NCI-H1694 treated with DMSO at 0.1 percent for 48 hours (cell line): ENCODE data around the gene GLDC.

Experiments
- DNase-seq: peaks from one replicate; lab custom pipeline; 2025; lab: John Stamatoyannopoulos, UW

Gene GLDC

DNA sequence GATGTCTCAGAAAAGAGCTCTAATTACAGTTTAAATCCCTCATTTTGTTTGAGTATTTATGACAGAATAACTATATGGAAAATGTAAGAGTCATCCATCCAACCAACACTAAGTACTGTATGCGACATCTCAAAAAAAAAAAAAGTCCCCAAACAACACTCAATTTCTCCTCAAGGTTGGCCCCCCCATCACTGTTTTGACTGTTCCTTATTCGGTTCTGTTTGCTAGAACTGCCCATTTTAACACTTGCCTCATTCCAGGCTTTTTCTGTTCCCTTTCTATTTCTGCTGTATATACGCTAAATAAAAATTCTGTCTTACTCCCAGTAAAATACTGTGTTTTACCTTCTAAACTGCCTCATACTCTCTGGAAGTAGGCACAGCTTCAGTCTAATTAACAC is 25.2 kb downstream of the GLDC start:
- DNase-seq, result no peak

DNA sequence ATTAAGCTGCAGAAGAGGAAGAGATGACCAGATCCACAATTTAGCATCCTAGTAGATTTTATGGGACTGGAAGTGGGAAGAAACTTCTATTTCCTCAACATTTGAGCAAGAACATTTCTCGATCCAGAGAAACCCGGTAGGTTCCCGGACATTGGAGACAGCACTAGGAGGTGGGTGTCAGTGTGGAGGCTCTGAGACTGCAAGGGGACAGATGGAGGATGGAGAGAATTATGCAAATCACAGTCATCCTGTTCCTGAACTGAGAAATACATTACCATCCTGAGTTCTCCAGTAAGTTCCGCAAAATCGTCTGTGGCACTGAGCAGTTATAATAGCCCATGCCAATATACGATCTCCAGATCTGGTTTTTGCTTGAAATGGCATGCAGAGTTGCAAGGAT is 25.6 kb downstream of the GLDC start:
- DNase-seq, result no peak

DNA sequence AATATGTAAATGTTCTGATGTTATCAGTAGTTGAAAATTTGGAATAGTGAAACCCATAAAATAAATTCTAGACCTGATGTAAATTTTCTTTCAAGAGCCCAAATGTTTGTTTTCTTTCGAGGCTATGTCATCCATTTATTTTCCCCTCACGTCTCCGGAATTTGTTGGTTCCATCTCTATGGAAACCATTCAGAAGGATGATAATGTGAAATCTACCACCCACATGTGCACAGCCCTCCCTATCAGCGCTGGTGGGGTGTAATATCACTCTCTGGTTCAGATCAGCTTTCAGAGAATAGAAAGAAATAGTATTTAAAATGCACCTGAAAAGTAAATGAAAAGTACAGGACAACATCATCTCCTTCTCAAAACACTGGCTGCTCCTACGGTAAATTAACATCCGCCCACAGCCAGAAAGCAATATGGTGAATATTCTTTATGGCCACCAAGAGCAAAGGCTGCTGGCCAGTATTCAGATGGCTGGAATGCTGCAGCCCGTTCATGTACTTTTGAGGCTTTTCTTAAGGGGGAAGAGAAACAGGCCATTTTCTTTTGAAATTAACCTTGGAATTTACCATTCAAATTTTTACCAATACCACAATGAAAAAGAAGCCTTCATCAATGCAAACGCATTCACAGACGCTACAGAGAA is 28.5 kb downstream of the GLDC start:
- no peak for DNase-seq

DNA sequence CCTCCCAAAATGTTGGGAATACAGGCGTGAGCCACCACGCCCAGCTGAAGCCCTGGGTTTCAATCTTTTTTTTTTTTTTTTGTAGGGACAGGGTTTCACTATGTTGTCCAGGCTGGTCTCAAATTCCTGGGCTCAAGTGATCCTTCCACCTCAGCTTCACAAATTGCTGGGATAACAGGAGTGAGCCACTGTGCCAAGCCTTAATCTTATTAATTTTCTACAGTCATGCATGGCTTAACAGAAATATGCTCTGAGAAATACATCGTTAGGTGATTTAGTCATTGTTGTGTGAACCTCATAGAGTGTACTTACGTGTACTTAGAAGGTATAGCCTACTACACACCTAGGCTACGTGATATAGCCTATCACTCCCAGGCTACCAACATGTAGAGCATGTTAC is 31.0 kb downstream of the GLDC start:
- DNase-seq, result no peak

DNA sequence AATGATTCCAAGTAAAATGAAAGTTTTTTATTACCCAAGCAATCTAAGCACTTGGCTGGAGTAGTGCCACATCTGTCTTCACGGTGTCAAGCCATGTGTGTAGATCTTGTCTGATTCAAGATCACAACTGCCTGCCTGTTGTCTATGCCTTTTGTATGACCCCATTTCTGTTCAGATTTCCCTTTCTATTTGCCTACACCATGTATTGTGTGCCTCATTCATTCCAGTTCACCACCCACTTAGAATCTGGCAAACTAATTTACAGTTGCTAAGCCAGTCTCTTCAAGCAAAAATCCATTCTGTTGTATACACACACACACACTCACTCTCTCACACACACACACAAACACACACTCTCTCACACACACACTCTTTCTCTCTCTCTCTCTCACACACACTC is 33.7 kb downstream of the GLDC start:
- DNase-seq, result no peak

DNA sequence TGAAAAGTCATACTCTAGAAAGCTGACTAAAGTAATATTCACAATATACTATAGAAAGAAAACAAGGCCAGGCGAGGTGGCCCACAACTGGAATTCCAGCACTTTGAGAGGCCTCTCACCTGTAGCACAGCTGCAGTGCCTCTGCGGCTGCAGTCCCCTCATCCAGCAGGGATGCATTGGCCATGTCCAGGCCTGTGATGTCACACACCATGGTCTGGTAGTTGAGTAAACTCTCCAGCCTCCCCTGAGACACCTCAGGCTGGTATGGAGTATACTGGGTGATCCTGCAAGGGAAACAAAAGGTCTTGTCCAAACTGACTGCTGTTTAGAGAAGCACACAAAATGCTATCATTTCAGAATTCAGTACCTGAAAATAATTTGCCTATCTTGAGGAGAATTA is 35.5 kb downstream of the GLDC start:
- DNase-seq, result no peak

DNA sequence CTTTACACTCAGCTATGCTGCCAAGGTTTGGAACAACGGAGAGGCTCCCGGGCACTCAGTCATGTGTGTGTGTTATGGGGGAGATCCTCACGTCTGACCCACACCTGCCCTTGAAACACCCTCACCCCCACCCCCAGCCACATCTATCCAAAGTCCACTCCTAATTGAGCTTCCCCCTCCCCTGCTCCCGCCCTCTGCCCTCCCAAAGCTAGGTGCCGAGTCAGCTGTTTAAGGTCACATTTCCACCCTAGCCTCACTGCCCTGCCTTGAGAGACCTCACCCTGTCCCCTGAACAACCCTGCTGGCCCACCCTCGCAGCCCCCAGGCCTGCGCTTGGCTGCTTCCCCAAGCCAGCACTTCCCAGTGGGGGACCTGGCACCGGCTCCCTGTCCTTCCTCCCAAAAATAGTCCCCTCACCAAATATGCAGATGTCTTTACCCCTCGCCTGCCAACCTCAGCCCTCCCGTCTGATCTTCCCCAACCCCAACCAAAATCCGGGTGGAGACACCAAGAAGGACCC is 36.0 kb downstream of the GLDC start:
- no peak for DNase-seq

DNA sequence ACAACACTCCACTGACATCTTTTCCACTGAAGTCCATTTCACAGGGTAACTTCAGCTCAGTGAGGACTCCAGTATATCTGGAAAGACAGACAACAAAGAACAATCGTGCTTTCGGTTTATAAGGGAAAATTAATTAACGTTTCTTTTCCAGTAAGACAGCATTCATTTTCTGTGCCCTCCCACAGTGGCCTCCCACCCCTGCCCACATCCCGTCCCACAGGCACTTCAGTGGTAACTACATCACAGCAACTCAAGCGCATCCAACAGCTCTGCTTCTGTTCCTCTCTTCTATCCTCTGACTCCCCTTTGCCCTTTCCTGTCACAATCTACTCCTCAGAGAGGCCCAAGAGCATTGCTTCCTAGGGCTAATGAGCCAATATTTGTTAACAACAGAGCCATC is 40.3 kb downstream of the GLDC start:
- DNase-seq, result no peak

DNA sequence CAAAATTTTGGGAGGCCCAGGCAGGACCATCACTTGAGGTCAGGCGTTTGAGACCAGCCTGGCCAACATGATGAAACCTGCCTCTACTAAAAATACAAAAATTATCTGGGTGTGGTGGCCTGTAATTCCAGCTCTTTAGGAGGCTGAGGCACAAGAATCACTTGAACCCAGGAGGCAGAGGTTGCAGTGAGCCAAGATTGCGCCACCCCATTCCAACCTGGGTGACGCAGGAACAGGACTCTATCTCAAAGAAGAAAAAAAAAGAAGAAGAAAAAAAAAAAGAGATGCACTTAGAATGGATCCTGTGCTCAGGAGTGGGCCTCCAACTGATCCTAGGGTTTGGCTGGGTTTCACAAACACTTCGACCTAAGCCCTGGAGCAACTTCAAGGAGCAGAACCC is 45.1 kb downstream of the GLDC start:
- no peak for DNase-seq

DNA sequence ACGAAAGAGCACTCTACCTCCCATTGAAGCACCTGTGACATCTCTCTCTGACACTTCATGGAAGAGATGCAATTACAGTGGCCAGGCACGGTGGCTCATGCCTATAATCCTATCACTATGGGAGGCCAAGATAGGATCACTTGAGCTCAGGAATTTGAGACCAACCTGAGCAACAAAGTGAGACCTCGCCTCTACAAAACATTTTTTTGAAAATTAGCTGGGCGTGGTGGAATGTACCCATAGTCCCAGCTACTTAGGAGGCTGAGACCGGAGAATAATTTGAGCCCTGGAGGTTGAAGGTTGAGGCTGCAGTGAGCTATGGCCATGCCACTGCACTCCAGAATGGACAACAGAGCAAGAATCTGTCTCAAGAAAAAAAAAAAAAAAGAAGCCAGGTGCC is 45.5 kb downstream of the GLDC start:
- DNase-seq, result no peak

DNA sequence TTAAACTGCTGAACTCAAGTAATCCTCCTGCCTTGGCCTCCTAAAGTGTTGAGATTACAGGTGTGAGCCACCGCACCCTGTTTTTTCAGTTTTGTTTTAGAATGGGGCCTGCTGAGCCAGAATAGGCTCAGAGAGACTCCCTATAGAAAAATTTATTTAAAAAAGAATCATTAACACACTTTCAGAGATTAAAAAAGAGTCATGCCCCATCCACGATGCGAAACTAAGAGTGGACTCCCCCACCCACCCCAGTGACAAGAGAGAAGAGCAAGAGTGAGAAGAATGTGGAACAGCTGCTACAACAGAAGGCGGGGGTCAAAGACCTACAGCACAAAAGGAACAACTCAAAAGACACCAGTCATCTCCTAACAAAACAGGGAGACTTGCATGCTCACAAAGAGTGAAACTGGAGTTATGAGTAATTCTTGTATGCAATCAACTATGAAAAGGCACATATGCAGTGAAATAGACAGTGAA is 47.2 kb downstream of the GLDC start:
- no peak for DNase-seq

DNA sequence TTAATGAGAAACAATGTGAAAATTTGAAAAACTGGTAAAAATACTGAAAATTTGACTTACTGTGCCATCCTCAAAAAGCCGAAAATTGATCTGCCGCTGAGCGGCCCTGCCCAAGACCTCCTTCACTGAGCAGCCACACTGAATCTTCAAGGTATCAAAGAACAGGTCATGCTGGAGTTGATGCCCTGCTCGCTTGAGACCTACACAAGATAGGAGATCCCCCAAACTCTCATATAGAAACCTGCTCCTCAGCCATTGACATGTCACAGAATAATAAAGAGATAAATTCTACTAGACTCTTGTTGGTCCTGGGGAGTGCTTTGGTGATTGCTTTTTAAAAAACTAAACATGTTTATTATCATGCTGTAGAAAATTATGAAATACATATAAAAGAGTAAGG is 52.7 kb downstream of the GLDC start:
- DNase-seq, result no peak

DNA sequence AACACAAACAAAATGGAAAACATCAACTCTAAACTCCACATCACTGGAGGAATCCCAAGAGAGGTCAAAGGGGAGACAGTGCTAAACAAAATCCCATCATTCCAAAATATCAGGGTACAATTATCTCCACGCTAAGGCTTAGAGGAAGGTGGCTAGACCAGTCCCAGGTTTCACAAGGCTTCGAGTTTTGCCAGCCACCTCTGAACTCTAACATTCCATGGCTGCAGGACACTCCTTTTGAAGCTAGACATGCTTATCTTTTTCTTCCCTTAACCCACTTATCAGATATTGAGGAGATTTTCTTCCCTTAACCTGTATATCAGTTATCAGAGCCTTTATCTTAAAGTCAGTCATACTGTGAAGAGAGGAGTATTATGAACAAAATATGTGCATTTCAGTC is 53.3 kb downstream of the GLDC start:
- DNase-seq, result no peak

DNA sequence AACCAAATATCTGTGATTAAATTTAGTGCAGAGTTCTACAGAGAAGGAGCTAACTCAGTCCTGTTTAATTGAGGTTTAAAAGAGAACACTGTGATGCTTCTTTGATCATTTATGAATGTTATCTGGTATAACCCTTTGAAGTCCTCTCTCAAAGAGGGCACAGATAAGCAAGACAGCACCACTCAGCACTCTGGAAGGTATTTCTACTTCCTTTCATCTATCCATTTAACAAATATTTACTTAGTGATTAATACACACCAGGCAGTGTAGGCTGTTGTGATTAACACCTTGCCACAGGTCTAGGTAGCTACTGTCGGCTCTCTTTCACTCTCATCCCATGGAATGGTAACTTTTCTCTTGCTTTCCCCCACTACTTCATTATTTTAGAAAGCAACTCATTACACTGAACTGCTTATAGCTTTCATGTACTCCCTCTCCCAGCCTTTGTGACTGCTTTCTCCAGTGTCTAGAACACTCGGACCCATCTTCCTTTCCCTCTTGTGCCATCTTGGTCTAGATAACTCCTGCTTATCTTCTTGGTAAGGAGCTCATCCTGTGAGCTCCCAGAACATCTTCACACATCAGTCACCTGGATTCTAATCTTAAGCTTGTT is 54.7 kb downstream of the GLDC start:
- no peak for DNase-seq

DNA sequence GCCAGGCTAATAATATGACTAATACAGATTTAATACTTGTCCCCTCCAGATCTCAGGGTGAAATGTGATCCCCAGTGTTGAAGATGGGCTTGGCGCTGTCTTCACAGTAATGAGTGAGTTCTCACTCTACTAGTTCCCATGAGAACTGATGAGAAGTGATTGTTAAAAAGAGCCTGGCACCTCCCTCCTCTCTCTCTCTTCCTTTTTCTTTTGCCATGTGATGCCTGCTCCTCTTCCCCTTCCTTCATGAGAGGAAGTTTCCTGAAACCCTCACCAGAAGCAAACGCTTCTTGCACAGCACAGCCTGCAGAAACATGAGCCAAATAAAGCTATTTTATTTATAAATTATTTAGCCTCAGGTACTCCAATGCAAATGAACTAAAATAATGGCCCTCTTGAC is 55.2 kb downstream of the GLDC start:
- DNase-seq, result no peak

DNA sequence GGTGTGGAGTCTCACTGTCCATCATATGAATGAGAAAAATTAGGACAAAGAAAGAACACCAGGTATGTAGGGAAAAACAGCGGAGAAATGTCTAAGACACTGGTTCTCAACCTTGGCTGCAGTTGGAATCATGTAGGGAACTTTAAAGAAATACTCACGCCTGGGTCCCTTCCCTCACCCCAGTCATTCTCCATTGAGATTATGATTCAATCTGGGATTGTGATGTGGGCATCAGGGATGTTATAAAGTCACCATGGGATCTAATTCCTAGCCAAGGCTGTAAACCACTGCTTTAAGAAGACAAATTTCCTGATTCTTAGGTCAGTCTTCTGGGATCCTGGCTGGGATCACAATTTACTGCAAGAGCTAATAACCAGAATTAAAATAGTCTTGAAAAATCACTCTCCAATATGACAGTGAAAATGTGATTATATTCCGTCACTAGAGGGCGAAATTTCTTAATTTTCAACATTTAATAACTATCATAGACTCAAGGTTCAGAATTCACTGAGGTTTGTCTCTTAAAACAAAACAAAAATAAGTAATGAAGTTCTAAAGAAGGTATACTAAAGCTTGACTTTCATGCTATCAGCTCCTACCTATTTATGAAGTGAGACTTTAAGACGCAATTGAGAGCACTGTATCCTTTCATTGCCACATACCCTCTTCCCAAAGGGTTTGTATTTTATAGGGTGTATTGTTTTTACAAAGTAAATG is 60.5 kb downstream of the GLDC start:
- peak; percentile 41 for DNase-seq

DNA sequence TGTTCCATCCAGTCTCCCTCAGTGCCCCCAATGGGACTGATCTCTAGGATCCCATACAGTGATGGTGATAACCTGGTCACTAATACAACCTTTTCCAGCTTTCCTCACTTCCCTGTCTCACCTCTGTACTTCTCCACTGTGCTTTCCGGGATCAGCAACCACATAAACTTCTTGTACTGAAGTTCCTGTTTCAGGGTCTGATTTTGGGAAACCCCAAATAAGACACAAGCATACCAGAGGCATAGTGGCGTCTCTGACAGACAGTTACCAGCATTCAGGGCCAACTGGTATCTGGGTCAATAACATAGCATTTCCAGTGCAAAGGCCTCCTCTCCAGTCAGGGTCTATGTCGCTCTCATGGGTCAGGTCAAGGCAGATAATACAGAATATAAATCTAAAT is 64.3 kb downstream of the GLDC start:
- no peak for DNase-seq

DNA sequence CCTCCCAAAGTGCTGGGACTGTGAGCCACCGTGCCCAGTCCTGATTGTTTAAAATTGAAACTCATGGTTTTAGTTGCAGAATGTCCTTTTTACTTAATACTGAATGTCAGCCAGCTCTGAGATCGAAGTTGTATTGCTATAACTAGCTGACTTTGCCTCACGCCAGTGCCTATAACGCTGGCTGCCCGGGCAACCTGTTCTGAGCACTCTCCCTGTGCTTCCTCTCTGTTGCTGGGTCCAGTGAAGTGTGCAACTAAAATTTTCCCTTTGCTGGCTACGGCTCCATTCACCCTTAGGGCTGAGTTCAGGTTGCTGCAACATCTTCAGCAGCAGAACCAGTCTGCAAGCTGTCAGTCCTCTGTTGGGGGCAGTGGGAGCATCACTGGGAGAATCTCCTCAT is 65.9 kb downstream of the GLDC start:
- DNase-seq, result no peak

DNA sequence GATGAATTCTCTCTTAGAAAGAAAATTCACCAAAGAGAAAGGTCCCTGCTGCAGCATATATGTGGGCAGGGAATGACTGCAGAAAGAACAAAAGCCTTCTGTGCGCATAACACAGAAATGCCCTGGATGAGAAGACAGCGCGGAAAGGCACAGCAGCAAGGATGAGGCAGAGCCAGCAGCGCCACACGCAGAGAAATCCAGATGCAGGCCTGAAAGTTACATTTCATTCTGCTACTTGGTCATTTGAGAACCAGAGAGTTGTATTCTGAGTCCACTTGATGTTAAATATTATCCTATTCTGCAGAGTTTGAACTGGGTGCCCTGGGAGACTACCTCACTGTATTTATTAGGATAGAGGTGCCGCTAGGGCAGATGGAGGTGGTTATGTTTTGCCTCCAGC is 68.5 kb downstream of the GLDC start:
- DNase-seq, result no peak

DNA sequence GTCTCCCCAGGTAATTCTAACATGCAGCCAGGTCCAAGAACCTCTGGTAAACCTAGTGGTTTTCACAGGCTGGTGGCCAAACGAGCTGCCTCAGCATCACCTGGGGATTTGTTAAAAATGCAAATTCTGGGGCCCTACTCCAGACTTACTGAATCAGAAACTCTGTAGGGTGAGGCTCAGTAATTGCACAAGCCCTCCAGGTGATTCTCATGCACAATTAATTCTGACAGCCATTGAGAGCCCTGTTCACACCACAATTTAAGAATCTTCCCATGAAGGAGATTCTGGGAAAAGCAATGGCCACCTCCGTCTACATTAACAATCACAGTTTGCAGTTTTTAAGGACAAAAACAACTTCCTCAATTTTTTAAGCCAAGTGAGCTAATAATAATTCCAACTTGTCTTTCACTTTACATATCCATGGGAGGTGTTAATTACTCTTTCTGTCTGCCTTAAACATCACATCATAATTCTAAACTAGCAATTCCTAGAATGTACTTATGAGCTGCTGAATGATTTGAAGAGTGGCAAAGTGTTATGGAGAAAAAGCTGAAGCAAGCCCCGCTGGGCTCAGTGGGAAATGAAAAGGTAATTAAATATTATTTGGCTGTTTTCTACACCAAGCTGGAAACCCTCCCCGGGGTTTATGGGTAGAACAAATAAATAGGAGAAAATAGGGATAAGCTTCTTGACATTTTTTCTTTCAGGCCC is 70.0 kb downstream of the GLDC start:
- DNase-seq, result no peak

DNA sequence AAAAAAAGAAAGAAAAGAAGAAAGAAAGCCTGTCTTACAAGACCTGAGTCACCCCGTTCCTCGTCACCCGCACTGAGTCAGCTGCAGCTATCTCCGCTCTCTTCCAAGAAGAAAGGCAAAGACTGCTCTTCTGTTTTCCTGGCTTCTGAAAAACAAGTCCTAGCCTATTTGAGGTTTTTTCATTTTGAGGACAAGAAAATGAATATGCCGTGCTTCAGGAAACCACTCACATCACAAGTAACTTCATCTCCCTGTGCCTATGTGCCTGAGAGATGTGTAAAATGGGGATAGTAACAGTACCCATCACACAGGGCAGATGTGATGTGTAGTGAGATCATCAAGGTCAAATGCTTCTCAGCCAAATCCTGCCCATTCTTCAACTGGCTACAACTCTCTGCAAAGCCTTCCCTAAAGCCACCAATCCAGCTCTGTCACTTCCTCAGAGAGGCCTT is 78.4 kb downstream of the GLDC start:
- no peak for DNase-seq

DNA sequence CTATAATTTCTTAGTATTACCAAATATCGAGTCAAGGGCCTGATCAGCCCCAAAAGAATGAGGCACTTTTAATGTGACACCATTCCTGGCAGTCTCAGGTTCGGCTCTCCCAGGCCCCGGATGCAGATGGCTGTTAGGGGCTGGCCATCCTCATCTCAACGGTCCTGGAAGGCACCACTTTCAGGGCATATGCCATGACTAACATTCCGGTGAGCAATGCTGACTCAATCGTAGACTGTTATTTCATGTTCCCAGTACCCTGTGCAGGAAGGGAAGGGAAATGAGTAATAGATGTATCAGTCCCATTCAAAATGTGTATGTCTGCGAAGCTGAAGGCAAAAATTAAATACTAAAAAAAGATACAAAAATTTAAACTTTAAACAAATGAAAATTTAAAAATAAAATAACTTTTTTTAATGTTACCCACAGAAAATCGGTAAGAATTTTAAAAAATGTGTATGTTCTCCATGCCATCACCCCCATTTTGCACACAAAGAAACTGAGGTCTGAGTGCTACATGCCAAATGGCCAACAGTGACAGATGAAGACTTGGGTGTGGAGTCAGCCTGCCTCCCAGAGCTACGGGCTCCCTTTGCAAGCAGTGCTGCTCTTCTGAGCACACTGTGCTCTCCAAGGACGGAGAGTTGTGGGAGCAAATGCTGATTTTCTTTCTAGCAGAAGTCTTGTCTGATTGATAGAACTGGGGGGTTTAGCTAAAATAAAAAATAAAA is 79.0 kb downstream of the GLDC start:
- DNase-seq, result no peak
